ENCODE measurements around the gene LY6G5B.
A peak's percentile ranks its signal among the peaks of the same experiment; 100 is the strongest.
"Not testable (repeated sequence)": the region's sequence is repeated elsewhere in the genome, so short reads cannot be mapped to it uniquely, and the experiment has no call there.

LY6G5B gene

DNA sequence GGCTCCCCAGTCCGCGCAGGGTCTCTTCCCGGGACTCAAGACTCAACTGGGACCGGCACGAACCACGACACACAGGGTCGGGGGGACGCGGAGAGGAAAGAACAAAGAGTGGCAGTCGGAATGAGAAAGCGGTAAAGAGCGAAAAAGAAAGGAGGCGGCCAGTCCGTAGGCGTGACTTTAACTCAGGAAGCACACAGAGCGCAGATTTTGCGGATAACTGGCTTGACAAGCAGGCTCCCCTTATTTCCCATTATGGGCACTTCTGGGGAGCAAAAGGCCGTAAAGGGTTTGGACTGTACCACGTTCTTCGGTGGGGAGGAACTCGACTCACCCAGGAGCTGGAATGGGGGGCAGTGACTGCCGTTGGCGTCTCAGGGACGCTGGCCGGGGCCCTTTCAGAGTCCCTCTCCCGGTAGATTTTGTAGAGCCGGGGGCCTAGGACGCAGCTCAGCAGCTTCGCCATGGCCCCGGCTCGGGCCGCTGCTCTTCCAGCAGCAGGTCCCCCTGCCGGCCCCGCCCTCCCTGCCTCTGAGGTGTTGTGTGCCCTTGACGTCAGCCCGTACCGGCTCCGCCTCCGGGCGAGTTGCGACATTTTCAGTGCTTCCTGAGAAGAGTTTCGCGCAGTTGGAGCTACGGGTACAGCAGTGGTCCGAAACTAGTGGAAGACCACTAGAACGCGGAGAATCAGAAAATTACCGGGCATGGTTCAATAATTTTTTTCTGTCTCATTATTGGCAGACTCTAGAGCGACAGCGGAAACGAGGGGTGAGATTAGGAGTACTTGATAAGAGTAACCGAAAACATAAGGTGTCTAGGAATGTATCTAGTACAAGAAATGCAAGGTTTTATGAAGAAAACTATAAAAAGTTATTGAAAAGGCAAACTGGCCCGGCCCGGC is 33.3 kb downstream of the LY6G5B start, which contains the start of gene ABHD16A:
TSS of gene ABHD16A (minus strand) at position 506 of the 898 bp plus-strand sequence. CDS start at position 463, 43 bp downstream.
- TF ChIP-seq, protein P1, sequence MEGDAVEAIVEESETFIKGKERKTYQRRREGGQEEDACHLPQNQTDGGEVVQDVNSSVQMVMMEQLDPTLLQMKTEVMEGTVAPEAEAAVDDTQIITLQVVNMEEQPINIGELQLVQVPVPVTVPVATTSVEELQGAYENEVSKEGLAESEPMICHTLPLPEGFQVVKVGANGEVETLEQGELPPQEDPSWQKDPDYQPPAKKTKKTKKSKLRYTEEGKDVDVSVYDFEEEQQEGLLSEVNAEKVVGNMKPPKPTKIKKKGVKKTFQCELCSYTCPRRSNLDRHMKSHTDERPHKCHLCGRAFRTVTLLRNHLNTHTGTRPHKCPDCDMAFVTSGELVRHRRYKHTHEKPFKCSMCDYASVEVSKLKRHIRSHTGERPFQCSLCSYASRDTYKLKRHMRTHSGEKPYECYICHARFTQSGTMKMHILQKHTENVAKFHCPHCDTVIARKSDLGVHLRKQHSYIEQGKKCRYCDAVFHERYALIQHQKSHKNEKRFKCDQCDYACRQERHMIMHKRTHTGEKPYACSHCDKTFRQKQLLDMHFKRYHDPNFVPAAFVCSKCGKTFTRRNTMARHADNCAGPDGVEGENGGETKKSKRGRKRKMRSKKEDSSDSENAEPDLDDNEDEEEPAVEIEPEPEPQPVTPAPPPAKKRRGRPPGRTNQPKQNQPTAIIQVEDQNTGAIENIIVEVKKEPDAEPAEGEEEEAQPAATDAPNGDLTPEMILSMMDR (IDR thresholded peaks at IDR 0.05; ENCODE audit: low read depth, low read length), result no peak

DNA sequence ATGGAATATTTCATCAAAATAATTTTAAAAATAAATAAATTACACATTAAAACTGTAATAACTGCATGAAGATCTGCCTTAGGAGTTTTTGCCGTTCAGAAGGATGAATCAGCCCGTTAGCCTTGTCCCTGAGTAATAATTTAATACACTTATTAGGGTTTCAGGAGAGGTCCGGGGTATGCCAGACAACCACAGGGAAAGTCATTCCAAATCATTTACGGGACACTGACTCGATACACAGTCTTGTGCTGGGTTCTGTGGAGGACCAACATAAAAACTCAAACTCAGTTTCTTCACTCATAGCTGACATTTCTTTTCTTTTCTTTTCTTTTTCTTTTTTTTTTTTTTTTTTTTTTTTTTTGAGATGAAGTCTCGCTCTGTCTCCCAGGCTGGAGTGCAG is 36.2 kb downstream of the LY6G5B start:
- no peak overlapping the region for H3K4me3 ChIP-seq (ENCODE audit: low read depth, low read length)
- TF ChIP-seq, protein P1 (IDR thresholded peaks at IDR 0.05; ENCODE audit: low read depth, low read length), result no peak

More for the DNA sequence above, 33.3 kb downstream of the LY6G5B start, which contains the start of gene ABHD16A:
- peak within 1 kb of the TSS; percentile 91 for H3K4me3 ChIP-seq (ENCODE audit: low read depth, low read length)

DNA sequence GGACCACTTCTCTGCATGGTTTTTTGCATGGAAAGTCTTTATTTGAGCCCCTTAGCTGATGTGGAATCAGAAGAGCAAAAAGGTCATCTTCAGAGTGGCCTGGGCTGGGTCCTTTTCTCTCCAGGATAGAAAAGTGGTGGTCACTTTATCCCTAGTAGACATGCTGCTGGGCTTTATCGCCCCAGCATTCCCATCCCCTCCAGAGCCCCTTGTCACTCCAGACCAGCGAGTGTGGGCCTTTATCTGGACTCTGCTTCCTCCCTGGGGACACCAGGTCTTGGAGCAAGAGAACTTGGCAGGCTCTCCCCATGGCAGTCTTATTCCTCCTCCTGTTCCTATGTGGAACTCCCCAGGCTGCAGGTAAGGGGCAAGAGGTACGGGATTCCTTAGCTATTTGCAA is 36.8 kb downstream of the LY6G5B start, which contains the start of gene LY6G6F:
TSS of gene LY6G6F (plus strand) at position 268 of the 400 bp plus-strand sequence. CDS start at position 309, 41 bp downstream.
- TF ChIP-seq, protein P1 (IDR thresholded peaks at IDR 0.05; ENCODE audit: low read depth, low read length), result no peak
- no peak within 1 kb of the TSS for H3K4me3 ChIP-seq (ENCODE audit: low read depth, low read length)

DNA sequence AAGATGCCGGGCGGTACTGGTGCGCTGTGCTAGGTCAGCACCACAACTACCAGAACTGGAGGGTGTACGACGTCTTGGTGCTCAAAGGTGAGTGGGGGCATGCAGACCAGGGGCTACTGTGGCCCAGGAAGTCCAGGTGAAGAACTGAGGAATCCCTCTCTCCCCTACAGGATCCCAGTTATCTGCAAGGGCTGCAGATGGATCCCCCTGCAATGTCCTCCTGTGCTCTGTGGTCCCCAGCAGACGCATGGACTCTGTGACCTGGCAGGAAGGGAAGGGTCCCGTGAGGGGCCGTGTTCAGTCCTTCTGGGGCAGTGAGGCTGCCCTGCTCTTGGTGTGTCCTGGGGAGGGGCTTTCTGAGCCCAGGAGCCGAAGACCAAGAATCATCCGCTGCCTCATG is 37.9 kb downstream of the LY6G5B start:
- TF ChIP-seq, protein P1 (IDR thresholded peaks at IDR 0.05; ENCODE audit: low read depth, low read length), result no peak
- no peak overlapping the region for H3K4me3 ChIP-seq (ENCODE audit: low read depth, low read length)

DNA sequence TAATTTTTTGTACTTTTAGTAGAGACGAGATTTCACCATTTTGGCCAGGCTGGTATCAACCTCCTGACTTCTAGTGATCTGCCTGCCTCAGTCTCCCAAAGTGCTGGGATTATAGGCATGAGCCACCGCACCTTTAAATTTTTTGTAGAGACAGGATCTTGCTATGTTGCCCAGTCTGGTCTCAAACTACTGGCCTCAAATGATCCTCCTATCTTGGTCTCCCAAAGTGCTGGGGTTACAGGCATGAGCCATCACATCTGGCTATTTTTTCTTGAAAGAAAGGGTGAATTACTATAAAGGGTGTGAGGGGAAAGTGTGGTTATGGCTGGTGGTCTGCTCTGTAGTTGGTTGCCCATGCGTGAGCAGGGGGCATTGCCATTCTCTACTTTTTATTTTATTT is 38.4 kb downstream of the LY6G5B start:
- TF ChIP-seq, protein P1 (IDR thresholded peaks at IDR 0.05; ENCODE audit: low read depth, low read length), result no peak
- H3K4me3 ChIP-seq (ENCODE audit: low read depth, low read length), result no peak overlapping the region

DNA sequence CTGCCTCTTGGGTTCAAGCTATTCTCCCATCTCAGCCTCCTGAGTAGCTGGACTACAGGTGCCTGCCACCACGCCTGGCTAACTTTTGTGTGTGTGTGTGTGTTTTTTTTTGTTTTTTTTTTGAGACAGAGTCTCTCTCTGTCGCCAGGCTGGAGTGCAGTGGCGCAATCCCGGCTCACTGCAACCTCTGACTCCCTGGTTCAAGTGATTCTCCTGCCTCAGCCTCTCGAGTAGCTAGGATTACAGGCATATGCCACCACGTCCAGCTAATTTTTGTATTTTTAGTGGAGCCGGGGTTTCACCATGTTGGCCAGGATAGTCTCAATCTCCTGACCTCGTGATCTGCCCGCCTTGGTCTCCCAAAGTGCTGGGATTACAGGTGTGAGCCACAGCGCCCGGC is 39.4 kb downstream of the LY6G5B start:
- H3K4me3 ChIP-seq (ENCODE audit: low read depth, low read length), result not testable (repeated sequence)

DNA sequence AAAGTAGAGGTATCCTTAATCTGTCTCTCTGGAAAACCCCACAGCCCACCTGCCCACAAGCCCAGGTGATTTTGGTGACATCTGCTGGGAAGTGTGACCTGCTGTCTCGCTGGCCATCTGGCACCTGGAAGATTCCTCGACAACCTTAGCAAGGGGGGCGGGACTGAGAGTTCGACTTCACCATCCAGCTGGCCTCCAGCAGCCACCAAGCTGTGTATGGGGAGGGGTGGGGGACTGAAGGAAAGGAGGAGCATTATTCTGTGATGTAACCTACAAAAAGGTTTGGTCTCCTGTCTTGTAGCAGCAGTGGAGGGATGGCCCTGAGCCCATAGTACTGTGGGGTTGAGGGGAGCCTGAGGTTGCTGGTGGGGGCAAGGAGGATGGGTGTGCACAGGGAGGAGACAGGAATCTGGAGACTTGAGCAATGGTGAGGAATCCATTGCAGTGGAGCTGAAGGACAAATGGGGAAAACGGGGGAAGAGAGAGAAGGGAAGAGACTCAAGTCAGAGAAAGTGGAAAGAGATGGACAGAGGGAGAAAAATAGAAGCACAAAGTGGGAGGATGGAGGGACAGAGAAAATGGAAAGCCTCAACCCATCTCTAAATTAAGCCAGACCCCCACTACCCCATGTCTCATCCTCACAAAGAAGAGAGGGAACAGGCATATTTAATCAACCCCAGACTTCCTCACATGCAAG is 40.9 kb downstream of the LY6G5B start:
- TF ChIP-seq, protein P1 (IDR thresholded peaks at IDR 0.05; ENCODE audit: low read depth, low read length), result no peak
- H3K4me3 ChIP-seq (ENCODE audit: low read depth, low read length), result no peak overlapping the region

Data from WI38 (cell line).